HG03175 (cell line): Measurements from ENCODE around the gene SDHAF4.
"Not testable (repeated sequence)": the region's sequence is repeated elsewhere in the genome, so short reads cannot be mapped to it uniquely, and the experiment has no call there.

ENCODE experiments used
- ATAC-seq: cut with Tn5 transposase; IDR thresholded peaks from one replicate; pipeline ENCODE4 v1.9.1; 2021; ENCODE audit warnings: mild to moderate bottlenecking, moderate library complexity; ENCODE audit not compliant: unreplicated experiment

Gene SDHAF4

GRCh38 chr6:70592391-70593117 is 25.8 kb downstream of the SDHAF4 start:
- ATAC-seq = no peak

GRCh38 chr6:70593118-70593486 is 26.4 kb downstream of the SDHAF4 start:
- no peak for ATAC-seq

GRCh38 chr6:70599187-70599586 is 32.5 kb downstream of the SDHAF4 start:
- ATAC-seq = no peak

GRCh38 chr6:70601014-70601413 is 34.3 kb downstream of the SDHAF4 start:
- ATAC-seq = no peak

- no peak for ATAC-seq
Measured at GRCh38 chr6:70604254-70604653, 37.5 kb downstream of the SDHAF4 start.

- not testable (repeated sequence) for ATAC-seq
Measured at GRCh38 chr6:70607371-70607770, 40.6 kb downstream of the SDHAF4 start.

- ATAC-seq = not testable (repeated sequence)
Measured at GRCh38 chr6:70609181-70609580, 42.5 kb downstream of the SDHAF4 start.

- ATAC-seq = no peak
Measured at GRCh38 chr6:70616728-70617260, 50.1 kb downstream of the SDHAF4 start.

- no peak for ATAC-seq
Measured at GRCh38 chr6:70620746-70621145, 54.0 kb downstream of the SDHAF4 start.

GRCh38 chr6:70622461-70622860 is 55.7 kb downstream of the SDHAF4 start:
- ATAC-seq = no peak

GRCh38 chr6:70625436-70625835 is 58.7 kb downstream of the SDHAF4 start:
- ATAC-seq = no peak

- no peak for ATAC-seq
Measured at GRCh38 chr6:70627500-70628254, 60.9 kb downstream of the SDHAF4 start.

GRCh38 chr6:70629929-70630328 is 63.2 kb downstream of the SDHAF4 start:
- ATAC-seq = no peak

GRCh38 chr6:70633870-70634269 is 67.1 kb downstream of the SDHAF4 start:
- ATAC-seq = no peak

- no peak for ATAC-seq
Measured at GRCh38 chr6:70636596-70636995, 69.9 kb downstream of the SDHAF4 start.

- ATAC-seq = no peak
Measured at GRCh38 chr6:70638468-70638867, 71.7 kb downstream of the SDHAF4 start.
